ENCODE measurements around the gene TACR1. TPM values are rescaled to one million over a fixed set of nuclear protein-coding genes. Genes with fewer than 3 reads are reported as not detected.

Gene TACR1
- polyA plus RNA-seq, 1 of the 3 experiments (the other 2 are of a cell fraction) = under 0.01 TPM

DNA sequence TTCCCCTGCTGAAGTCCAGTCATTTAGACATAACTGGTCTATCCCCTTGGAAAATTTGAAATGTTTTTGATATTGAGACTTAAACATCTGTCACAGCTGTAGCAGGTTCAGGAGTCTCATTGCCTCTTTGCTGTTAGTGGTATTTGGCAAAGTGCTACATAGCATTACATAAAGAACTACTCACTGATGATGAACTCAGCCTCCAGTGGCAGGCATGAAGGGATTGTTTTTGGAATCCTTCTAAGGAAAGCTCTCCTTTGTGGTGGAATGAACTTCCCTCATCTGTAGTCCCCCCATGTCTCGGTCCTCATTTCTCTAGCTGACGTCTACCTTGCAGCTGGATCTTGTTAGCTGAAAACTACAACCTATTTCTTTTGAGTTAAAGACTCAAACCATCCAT is 111.6 kb downstream of the TACR1 start:
- Histone ChIP-seq H3K9me2 (no peaks in the 10 kb centered on the region), H4K20me1 (ENCODE audit: insufficient read depth) (no peaks in the 10 kb centered on the region), H3K4me3 (ENCODE audit: low read depth in 2 of 2, low read length in 1 of 2) (no peak overlapping the region), H3K4me1 (ENCODE audit: control insufficient read depth in 1 of 2, insufficient read depth in 2 of 2, low read depth in 1 of 2, low read length in 1 of 2) (no peaks in the 10 kb centered on the region), H3K9me3 (no peaks in the 10 kb centered on the region), H3K9ac (no peak overlapping the region), H2AFZ (ENCODE audit: low read depth) (no peak overlapping the region), H3K4me2 (no peak overlapping the region), H3K79me2 (ENCODE audit: insufficient read depth) (no peaks in the 10 kb centered on the region), H3K27ac (ENCODE audit: low read depth in 2 of 2, low read length in 1 of 2) (no peak overlapping the region), H3K36me3 (replicated peaks in 1 of 2; ENCODE audit: control insufficient read depth in 1 of 2, insufficient read depth in 2 of 2, low read length in 1 of 2) (no peaks in the 10 kb centered on the region), H3F3A (replicated peaks; ENCODE audit: insufficient read depth) (no peaks in the 10 kb centered on the region), H3K27me3 (ENCODE audit: insufficient read depth) (no peaks in the 10 kb centered on the region; the same call in 1 of the 2 replicates)
- ChIA-PET CTCF (interaction anchor here (1.1 to 1.2 kb wide), 2 partner anchors 9 to 11 kb away, joined by 3 to 4 read pairs; no protein-coding TSS in a partner anchor), POLR2A (no interaction called here)
- DNase-seq = no peak
- 57% methylated on average over 2 of the region's 2 CpGs for WGBS (ENCODE audit: low lambda C conversion rate)
- TF ChIP-seq EP300 (IDR thresholded peaks at IDR 0.05; ENCODE audit: borderline replicate concordance in 1 of 2, low read depth in 1 of 2, low read length in 1 of 2) (no peak), TEAD4 (IDR thresholded peaks at IDR 0.05; ENCODE audit: borderline replicate concordance, insufficient read depth) (no peak), FOSL2 (IDR thresholded peaks at IDR 0.05; ENCODE audit: borderline replicate concordance, low read depth) (no peak)

DNA sequence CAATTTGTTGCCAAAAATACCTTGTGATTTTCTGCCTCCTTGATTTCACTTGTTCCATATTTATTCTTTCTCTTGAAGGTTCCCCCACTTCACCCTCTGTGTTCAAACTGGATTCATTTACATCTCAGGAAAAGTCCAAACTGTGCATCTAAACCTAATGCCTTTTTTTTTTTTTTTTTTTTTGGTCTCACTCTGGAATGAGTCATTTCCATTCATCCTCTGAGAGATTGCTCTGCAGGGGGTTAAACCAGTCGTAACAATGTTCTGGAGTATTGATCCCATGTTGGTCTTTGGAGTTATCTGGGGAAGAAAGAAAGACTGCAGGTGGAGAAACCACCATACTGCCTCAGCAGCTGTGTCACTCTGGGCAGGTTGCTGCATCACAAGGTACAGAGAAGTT is 119.7 kb downstream of the TACR1 start:
- no peaks in the 10 kb centered on the region for H3F3A ChIP-seq (replicated peaks; ENCODE audit: insufficient read depth)
- no peak overlapping the region for H3K4me2 ChIP-seq
- no peak overlapping the region for H3K27ac ChIP-seq (ENCODE audit: low read depth in 2 of 2, low read length in 1 of 2)
- H4K20me1 ChIP-seq (ENCODE audit: insufficient read depth) = no peaks in the 10 kb centered on the region
- H3K9me3 ChIP-seq = no peaks in the 10 kb centered on the region
- H3K79me2 ChIP-seq (ENCODE audit: insufficient read depth) = no peaks in the 10 kb centered on the region
- TF ChIP-seq, protein P1, sequence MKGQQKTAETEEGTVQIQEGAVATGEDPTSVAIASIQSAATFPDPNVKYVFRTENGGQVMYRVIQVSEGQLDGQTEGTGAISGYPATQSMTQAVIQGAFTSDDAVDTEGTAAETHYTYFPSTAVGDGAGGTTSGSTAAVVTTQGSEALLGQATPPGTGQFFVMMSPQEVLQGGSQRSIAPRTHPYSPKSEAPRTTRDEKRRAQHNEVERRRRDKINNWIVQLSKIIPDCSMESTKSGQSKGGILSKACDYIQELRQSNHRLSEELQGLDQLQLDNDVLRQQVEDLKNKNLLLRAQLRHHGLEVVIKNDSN (IDR thresholded peaks at IDR 0.05; ENCODE audit: borderline replicate concordance, low read depth) = no peak
- TF ChIP-seq FOSL2 (IDR thresholded peaks at IDR 0.05; ENCODE audit: borderline replicate concordance, low read depth) (peak; percentile 34; the same call in 1 of the 2 replicates), SIN3A (IDR thresholded peaks at IDR 0.05; ENCODE audit: borderline replicate concordance, low read depth, low read length) (no peak)
- no peak for DNase-seq
- no peak overlapping the region for H2AFZ ChIP-seq (ENCODE audit: low read depth)
- H3K27me3 ChIP-seq (ENCODE audit: insufficient read depth) = no peaks in the 10 kb centered on the region
- H3K4me1 ChIP-seq (ENCODE audit: control insufficient read depth in 1 of 2, insufficient read depth in 2 of 2, low read depth in 1 of 2, low read length in 1 of 2) = no peaks in the 10 kb centered on the region
- no peaks in the 10 kb centered on the region for H3K36me3 ChIP-seq (replicated peaks in 1 of 2; ENCODE audit: control insufficient read depth in 1 of 2, insufficient read depth in 2 of 2, low read length in 1 of 2)
- ChIA-PET POLR2A (no interaction called here), CTCF (interaction anchor here (1.6 to 1.8 kb wide), 2 partner anchors 14 to 15 kb away, joined by 3 to 7 read pairs; no protein-coding TSS in a partner anchor)
- 25% methylated on average over 1 of the region's 1 CpG for WGBS (ENCODE audit: low lambda C conversion rate)
- no peak overlapping the region for H3K9ac ChIP-seq
- no peaks in the 10 kb centered on the region for H3K9me2 ChIP-seq
- H3K4me3 ChIP-seq (ENCODE audit: low read depth in 2 of 2, low read length in 1 of 2) = no peak overlapping the region

DNA sequence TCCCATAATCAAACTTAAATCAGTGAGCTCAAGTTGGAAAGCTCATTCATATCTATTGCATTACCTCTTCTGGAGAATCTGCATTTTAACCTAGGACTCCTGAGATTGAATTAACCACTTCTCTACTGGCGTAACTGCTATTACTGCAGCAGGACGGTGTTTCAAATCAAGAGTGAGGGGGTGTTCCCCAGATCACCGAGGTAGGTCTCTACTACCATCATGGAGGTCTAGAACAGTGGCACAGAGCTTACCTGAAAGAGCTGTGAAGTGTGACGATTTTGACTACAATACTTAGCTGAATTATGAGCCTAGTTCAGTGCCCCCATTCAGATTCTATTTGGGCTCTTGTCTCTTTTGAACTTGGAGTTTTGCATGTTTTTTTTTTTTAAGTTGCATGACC is 121.4 kb downstream of the TACR1 start:
- Histone ChIP-seq H3K9me3 (no peaks in the 10 kb centered on the region), H3K9me2 (no peaks in the 10 kb centered on the region), H3K4me2 (no peak overlapping the region), H3K27me3 (ENCODE audit: insufficient read depth) (no peaks in the 10 kb centered on the region), H2AFZ (ENCODE audit: low read depth) (no peak overlapping the region), H3K4me1 (ENCODE audit: control insufficient read depth in 1 of 2, insufficient read depth in 2 of 2, low read depth in 1 of 2, low read length in 1 of 2) (no peaks in the 10 kb centered on the region), H3K9ac (no peak overlapping the region), H3K36me3 (replicated peaks in 1 of 2; ENCODE audit: control insufficient read depth in 1 of 2, insufficient read depth in 2 of 2, low read length in 1 of 2) (no peaks in the 10 kb centered on the region), H4K20me1 (ENCODE audit: insufficient read depth) (no peaks in the 10 kb centered on the region), H3K27ac (ENCODE audit: low read depth in 2 of 2, low read length in 1 of 2) (no peak overlapping the region), H3F3A (replicated peaks; ENCODE audit: insufficient read depth) (no peaks in the 10 kb centered on the region), H3K79me2 (ENCODE audit: insufficient read depth) (no peaks in the 10 kb centered on the region), H3K4me3 (ENCODE audit: low read depth in 2 of 2, low read length in 1 of 2) (no peak overlapping the region)
- WGBS (ENCODE audit: low lambda C conversion rate) = 57% methylated on average over 4 of the region's 4 CpGs
- no peak for DNase-seq
- ChIA-PET CTCF (interaction anchor here (1.6 to 1.8 kb wide), 2 partner anchors 12 to 14 kb away, joined by 3 to 7 read pairs; no protein-coding TSS in a partner anchor), POLR2A (no interaction called here)
- TF ChIP-seq ELF1 (IDR thresholded peaks at IDR 0.05) (no peak), RXRA (IDR thresholded peaks at IDR 0.05; ENCODE audit: borderline replicate concordance, low read depth) (no peak), SIN3A (IDR thresholded peaks at IDR 0.05; ENCODE audit: borderline replicate concordance, low read depth, low read length) (no peak), TCF12 (IDR thresholded peaks at IDR 0.05) (no peak), MEF2A (IDR thresholded peaks at IDR 0.05; ENCODE audit: borderline replicate concordance, low read depth) (no peak)
- TF ChIP-seq, protein P2, sequence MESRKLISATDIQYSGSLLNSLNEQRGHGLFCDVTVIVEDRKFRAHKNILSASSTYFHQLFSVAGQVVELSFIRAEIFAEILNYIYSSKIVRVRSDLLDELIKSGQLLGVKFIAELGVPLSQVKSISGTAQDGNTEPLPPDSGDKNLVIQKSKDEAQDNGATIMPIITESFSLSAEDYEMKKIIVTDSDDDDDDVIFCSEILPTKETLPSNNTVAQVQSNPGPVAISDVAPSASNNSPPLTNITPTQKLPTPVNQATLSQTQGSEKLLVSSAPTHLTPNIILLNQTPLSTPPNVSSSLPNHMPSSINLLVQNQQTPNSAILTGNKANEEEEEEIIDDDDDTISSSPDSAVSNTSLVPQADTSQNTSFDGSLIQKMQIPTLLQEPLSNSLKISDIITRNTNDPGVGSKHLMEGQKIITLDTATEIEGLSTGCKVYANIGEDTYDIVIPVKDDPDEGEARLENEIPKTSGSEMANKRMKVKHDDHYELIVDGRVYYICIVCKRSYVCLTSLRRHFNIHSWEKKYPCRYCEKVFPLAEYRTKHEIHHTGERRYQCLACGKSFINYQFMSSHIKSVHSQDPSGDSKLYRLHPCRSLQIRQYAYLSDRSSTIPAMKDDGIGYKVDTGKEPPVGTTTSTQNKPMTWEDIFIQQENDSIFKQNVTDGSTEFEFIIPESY (IDR thresholded peaks at IDR 0.05; ENCODE audit: borderline replicate concordance, low read depth) = no peak
- TF ChIP-seq, protein P3, sequence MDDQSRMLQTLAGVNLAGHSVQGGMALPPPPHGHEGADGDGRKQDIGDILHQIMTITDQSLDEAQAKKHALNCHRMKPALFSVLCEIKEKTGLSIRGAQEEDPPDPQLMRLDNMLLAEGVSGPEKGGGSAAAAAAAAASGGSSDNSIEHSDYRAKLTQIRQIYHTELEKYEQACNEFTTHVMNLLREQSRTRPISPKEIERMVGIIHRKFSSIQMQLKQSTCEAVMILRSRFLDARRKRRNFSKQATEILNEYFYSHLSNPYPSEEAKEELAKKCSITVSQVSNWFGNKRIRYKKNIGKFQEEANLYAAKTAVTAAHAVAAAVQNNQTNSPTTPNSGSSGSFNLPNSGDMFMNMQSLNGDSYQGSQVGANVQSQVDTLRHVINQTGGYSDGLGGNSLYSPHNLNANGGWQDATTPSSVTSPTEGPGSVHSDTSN (IDR thresholded peaks at IDR 0.05) = no peak
- TF ChIP-seq, protein P1 (IDR thresholded peaks at IDR 0.05; ENCODE audit: borderline replicate concordance, low read depth) = no peak
- TF ChIP-seq, protein P4, sequence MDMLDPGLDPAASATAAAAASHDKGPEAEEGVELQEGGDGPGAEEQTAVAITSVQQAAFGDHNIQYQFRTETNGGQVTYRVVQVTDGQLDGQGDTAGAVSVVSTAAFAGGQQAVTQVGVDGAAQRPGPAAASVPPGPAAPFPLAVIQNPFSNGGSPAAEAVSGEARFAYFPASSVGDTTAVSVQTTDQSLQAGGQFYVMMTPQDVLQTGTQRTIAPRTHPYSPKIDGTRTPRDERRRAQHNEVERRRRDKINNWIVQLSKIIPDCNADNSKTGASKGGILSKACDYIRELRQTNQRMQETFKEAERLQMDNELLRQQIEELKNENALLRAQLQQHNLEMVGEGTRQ (IDR thresholded peaks at IDR 0.05; ENCODE audit: borderline replicate concordance, low read depth, low read length) = no peak
- TF ChIP-seq, protein P5, sequence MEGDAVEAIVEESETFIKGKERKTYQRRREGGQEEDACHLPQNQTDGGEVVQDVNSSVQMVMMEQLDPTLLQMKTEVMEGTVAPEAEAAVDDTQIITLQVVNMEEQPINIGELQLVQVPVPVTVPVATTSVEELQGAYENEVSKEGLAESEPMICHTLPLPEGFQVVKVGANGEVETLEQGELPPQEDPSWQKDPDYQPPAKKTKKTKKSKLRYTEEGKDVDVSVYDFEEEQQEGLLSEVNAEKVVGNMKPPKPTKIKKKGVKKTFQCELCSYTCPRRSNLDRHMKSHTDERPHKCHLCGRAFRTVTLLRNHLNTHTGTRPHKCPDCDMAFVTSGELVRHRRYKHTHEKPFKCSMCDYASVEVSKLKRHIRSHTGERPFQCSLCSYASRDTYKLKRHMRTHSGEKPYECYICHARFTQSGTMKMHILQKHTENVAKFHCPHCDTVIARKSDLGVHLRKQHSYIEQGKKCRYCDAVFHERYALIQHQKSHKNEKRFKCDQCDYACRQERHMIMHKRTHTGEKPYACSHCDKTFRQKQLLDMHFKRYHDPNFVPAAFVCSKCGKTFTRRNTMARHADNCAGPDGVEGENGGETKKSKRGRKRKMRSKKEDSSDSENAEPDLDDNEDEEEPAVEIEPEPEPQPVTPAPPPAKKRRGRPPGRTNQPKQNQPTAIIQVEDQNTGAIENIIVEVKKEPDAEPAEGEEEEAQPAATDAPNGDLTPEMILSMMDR (IDR thresholded peaks at IDR 0.05) = no peak
